GM15510 (cell line): ENCODE measurements around the gene C12orf57.

Source experiments
- POLR2A ChIP-seq: IDR thresholded peaks from 3 replicates; pipeline ENCODE4 v1.6.1; 2011; ENCODE audit warnings: borderline replicate concordance; ENCODE audit not compliant: insufficient read length; ENCODE audit errors: extremely low read depth

Gene C12orf57

GRCh38 chr12:6978188-6978587 lies 34.4 kb downstream of the C12orf57 start:
- no peak for TF ChIP-seq POLR2A

- TF ChIP-seq POLR2A: no peak
These were observed 34.8 kb downstream of the C12orf57 start for GRCh38 chr12:6978611-6979011.

- TF ChIP-seq POLR2A: no peak
These were observed 35.2 kb downstream of the C12orf57 start for GRCh38 chr12:6979021-6979420.

- TF ChIP-seq POLR2A: no peak
These were observed 35.6 kb downstream of the C12orf57 start for GRCh38 chr12:6979453-6979852.

- TF ChIP-seq POLR2A: no peak
These were observed 36.3 kb downstream of the C12orf57 start for GRCh38 chr12:6980075-6980474.

GRCh38 chr12:6980740-6981139 lies 36.9 kb downstream of the C12orf57 start:
- TF ChIP-seq POLR2A: no peak

GRCh38 chr12:6981152-6982052 lies 37.6 kb downstream of the C12orf57 start:
- TF ChIP-seq POLR2A: no peak

- TF ChIP-seq POLR2A: no peak
These were observed 38.7 kb downstream of the C12orf57 start for GRCh38 chr12:6982532-6982931.

- no peak for TF ChIP-seq POLR2A
These were observed 44.2 kb downstream of the C12orf57 start for GRCh38 chr12:6987956-6988553.
